ENCODE results near the gene MSMB. TPM values are rescaled to one million over a fixed set of nuclear protein-coding genes. Genes with fewer than 3 reads are reported as not detected.

Gene MSMB
- total RNA-seq, 6 experiments from 2014 or later: 0.65 TPM; not detected in 5

- H3K36me3 Mint-ChIP-seq (ENCODE audit: low read depth): no peaks in the 10 kb centered on the region; the same call in 1 of the 2 replicates
- peaks cover 62% of the 10 kb centered on the region for H3K4me1 Mint-ChIP-seq (ENCODE audit: low read depth)
Measured at GRCh38 chr10:46028584-46029460, 17.2 kb downstream of the MSMB start.

GRCh38 chr10:46026106-46026505, 20.0 kb downstream of the MSMB start:
- Mint-ChIP-seq H3K36me3 (ENCODE audit: low read depth) (peaks cover 5% of the 10 kb centered on the region), H3K27me3 (ENCODE audit: insufficient read depth) (no peaks in the 10 kb centered on the region), H3K9me3 (no peaks in the 10 kb centered on the region), H3K27ac (no peak overlapping the region), H3K4me1 (ENCODE audit: low read depth) (peaks cover 76% of the 10 kb centered on the region), H3K4me3 (no peak overlapping the region)
- TF ChIP-seq CTCF (IDR thresholded peaks at IDR 0.05): no peak
- DNase-seq: no peak

More at GRCh38 chr10:46028584-46029460, 17.2 kb downstream of the MSMB start:
- DNase-seq: peak; percentile 73
- H3K9me3 Mint-ChIP-seq: no peaks in the 10 kb centered on the region
- peak; percentile 81 for TF ChIP-seq CTCF (IDR thresholded peaks at IDR 0.05)
- H3K27ac Mint-ChIP-seq: peak overlapping the region; percentile 95
- H3K27me3 Mint-ChIP-seq (ENCODE audit: insufficient read depth): no peaks in the 10 kb centered on the region
- peak overlapping the region; percentile 95 for H3K4me3 Mint-ChIP-seq

GRCh38 chr10:46025406-46025805, 20.7 kb downstream of the MSMB start:
- Mint-ChIP-seq H3K4me3 (no peak overlapping the region; the same call in 1 of the 2 replicates), H3K27ac (peak overlapping the region; percentile 73), H3K9me3 (no peaks in the 10 kb centered on the region), H3K4me1 (ENCODE audit: low read depth) (peaks cover 78% of the 10 kb centered on the region), H3K27me3 (ENCODE audit: insufficient read depth) (no peaks in the 10 kb centered on the region), H3K36me3 (ENCODE audit: low read depth) (peaks cover 5% of the 10 kb centered on the region)
- DNase-seq: no peak
- TF ChIP-seq CTCF (IDR thresholded peaks at IDR 0.05): no peak

GRCh38 chr10:46024948-46025347, 21.1 kb downstream of the MSMB start:
- no peak overlapping the region; the same call in none of the 2 replicates for H3K4me3 Mint-ChIP-seq
- no peaks in the 10 kb centered on the region for H3K27me3 Mint-ChIP-seq (ENCODE audit: insufficient read depth)
- peak overlapping the region; percentile 94 for H3K27ac Mint-ChIP-seq
- no peaks in the 10 kb centered on the region for H3K9me3 Mint-ChIP-seq
- no peak for TF ChIP-seq CTCF (IDR thresholded peaks at IDR 0.05)
- DNase-seq: no peak
- peaks cover 80% of the 10 kb centered on the region for H3K4me1 Mint-ChIP-seq (ENCODE audit: low read depth)
- H3K36me3 Mint-ChIP-seq (ENCODE audit: low read depth): peaks cover 5% of the 10 kb centered on the region

- Mint-ChIP-seq H3K27me3 (ENCODE audit: insufficient read depth) (no peaks in the 10 kb centered on the region), H3K36me3 (ENCODE audit: low read depth) (peaks cover 5% of the 10 kb centered on the region), H3K4me1 (ENCODE audit: low read depth) (peaks cover 81% of the 10 kb centered on the region), H3K27ac (peak overlapping the region; percentile 94), H3K9me3 (no peaks in the 10 kb centered on the region), H3K4me3 (peak overlapping the region; percentile 90)
- peak; percentile 90 for DNase-seq
- peak; percentile 54 for TF ChIP-seq CTCF (IDR thresholded peaks at IDR 0.05)
Measured at GRCh38 chr10:46022978-46023702, 22.9 kb downstream of the MSMB start.
